Stimulated activated CD4-positive, alpha-beta T cell treated with anti-CD3 and anti-CD28 coated beads, Interleukin-4, amount 100 ng/mL, for 1 hour (primary cell): ENCODE measurements around the gene WWOX.

Experiments
- DNase-seq: peaks from one replicate; pipeline ENCODE4 v3.0.0-alpha.2; 2020

The WWOX gene

DNA sequence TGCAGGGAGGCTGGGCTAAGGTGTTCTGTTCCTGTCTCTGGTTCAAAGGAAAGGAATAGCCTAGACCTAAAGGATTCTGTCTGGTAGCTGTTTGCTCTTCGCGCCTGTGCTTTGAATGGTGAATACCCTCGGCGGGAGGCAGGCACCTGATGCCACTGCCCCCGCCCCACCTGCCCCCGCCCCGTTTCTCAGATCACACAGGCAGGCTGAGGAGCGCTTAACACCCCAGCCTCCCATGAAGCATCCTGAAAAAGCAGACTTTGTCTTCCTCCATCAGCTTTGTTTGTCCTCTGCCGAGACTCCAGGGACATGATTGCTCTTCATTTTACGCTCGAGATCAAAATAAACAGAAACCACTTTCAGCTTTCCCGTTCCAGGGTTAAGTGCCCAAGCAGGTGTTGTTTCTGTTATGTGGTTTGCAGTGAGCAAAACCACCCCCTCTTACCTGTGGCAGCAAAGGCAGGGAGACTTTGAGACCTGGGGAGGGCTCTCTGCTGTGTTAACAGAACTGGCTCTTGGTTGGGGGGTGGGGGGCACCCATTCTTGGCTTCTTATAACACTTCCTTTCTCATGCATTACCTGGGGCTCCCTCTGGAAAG lies 452.1 kb downstream of the WWOX start:
- DNase-seq = no peak

DNA sequence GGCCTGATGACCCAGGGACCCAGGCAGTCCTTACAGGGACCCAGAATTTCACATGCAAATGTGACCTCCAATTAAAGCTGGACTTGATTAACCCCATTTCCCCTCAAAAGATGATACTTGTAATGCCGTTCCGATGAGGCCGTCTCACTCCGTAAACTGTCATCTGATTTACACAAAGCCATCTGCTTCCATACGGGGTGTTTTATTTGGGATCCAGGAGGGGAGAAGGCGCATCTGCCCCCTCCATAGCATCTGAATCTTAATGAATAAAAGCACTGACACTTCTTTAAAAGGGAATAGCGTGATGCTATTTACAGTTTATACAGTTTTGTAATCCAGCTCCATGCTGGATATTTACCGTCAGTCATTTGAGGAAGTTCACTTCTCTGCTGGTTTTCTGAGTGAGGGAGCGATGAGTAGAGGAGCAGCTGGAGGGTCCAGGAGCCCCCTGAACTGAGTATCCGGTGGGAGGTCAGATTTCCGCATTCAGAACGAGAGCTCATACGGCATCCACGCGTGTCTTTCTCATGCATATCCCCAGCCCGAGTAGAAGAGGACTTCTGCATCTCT lies 452.7 kb downstream of the WWOX start:
- DNase-seq = no peak

DNA sequence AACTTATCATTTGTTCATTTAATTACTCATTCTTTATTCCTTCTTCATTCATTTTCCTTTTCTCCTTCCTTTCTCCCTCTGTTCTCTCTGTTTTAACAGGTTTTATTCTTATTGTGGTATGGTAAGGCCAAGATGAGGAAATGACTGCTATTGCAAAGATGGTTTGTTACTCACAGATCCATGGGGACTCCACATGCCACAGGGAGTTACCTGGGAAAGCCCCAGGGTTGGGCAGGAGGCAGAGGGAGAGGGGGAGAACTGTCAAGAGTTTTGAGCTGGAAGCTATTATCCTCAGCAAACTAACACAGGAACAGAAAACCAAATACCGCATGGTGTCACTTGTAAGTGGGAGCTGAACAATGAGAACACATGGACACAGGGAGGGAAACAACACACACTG lies 453.3 kb downstream of the WWOX start:
- DNase-seq = no peak

DNA sequence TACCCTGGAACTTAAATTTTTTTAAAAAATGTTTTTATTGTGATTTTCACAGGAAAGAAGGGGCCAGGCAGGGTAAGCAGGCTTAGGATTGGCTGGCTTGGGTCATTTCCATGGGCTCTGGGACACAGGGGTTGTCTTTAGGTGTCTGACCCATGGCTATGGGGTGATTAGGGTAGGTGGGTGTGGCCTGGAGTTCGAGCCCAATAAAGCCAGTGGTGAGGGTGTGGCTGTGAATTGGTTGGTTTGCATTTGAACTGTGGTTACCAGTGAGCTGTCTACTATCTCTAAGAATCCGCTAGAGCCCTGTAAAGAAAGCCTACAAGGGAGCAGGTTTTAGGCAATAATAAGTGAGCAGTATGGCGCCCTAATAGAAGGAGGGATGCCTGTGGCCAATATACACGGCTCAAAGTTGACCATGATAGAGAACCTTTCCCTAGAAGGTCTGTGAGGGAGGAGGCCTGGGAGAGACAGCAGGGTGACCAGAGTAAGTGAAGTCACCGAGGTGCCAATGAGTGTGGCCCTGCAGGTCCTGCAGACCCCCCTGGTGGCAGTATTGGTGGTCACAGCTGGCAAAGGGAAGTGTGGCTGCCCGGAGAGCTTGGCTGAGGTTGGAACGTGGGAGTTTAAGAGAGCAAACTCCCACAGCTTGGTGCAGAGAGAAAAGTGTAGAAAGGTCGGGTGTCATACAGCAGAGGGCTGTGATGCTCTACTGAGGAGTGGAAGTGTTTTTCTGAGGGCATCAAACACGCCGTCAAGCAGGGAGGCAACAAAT lies 454.0 kb downstream of the WWOX start:
- DNase-seq = no peak

DNA sequence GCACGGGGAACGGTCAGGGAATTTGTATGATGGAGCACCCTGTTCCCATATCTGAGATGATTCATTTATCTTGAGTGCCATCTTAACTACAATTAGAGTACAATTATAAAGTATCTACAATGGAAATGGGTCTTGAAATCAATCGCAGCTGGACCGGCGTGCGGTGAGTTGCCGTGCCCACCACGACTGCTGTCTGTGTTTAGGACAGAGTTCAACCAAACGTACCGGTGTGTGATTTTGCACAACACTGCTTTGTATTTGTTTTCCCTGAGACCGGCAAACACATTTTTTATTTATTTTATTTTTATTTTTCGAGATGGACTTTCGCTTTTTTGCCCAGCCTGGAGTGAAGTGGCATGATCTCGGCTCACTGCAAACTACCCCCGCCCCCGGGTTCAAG lies 457.0 kb downstream of the WWOX start:
- DNase-seq = no peak

DNA sequence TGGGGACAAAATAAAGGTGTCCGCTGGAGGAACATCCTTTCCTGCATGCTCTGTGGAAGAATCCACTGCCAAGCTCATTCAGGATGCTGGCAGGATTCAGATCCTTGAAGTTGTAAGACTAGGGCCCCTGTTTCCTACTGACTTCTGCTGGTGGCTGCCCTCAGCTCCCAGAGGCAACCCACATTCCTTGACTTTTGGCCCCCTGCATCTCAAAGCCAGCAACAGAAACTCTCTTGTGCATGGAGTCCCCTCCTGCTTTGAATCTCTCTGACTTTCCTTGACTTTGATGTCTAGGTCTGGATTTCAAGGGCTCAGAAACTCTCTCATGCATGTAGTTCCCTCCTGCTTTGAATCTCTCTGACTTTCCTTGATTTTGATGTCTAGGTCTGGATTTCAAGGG lies 461.5 kb downstream of the WWOX start:
- no peak for DNase-seq

DNA sequence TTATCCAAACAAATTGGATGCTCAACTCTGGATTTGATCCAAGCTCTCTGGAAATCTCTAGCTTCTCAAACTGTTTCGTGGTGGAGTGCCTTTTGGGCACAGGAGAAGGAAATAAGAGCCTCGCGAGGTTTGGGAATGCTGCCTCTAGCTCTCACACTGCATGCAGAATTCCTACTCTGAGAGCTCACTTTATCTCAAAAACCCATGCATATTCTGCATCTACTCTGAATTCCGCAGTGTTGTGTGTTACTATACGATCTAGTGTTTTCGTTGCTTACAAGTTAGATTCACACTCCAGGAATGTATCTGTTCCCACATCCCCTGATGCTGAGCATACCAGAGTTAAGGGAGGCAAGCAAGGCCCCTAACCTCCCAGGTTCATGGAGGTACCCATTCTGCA lies 462.7 kb downstream of the WWOX start:
- DNase-seq = no peak

DNA sequence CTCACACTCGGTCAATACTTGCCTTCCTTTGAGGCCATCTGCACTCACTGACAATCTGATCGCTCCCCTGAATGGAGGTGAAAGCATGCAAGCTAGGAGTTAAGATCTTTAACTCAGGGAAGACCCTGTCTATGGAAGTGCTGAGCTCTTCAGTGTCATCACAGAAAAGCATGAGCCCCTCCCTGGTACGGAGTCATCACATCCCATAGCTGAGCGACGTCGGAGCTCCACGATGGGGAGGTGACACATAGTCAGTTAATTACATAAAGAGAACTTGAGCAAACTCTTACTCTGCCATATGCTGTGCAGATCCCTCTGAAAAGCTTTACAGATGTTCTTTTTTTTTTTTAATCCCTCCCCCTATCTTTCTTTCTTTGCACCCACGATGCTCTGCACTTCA lies 463.2 kb downstream of the WWOX start:
- no peak for DNase-seq

DNA sequence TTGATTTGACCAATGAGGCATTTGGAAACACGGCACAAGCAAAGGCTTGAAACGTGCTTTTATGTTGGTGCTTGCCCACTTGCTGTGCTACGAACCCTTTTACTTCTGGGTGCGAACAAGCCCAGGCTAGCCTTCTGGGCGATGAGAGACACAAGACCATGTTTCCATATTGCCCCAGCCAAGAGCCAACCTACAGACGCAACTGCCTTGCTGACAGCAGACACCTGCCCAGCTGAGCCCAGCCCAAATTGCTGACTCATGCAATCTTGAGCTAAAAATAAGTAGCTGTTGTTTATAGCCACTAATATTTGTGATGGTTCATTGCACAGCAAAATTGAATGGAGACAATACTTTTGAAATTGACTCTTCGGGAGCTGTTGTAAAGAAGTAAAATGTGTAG lies 464.5 kb downstream of the WWOX start:
- DNase-seq = no peak

DNA sequence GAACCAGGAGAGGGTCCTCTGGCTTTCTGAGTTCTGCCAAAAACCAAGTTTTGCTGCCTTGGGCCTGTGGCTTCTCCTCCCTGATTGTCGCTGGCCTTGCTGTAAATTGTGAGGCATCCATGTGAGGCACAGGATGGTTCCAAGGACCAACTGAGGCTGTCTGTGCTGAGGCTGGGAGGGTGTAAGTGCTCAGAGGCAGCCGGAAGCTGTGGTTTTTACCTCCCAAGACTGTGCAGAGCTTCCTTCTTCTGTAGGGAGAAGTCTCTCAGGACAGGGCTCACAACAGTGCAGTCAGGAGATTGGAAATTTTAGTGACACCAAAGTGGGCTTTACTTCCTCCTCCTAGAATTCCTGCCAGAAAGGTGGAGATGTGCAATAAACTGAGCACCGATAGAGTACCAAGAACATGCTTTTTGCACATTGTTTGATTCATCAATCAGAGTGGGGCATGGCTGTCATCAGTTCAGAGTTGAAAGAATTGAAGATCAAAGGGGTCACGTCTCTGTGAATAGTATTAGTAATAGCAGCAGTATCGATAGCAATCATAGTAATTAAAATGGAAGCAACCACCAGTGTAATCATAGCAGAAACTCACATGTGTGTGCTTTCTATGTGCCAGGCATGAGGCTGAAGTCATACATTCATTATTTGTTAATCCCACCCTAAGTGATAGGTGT lies 467.1 kb downstream of the WWOX start:
- no peak for DNase-seq

DNA sequence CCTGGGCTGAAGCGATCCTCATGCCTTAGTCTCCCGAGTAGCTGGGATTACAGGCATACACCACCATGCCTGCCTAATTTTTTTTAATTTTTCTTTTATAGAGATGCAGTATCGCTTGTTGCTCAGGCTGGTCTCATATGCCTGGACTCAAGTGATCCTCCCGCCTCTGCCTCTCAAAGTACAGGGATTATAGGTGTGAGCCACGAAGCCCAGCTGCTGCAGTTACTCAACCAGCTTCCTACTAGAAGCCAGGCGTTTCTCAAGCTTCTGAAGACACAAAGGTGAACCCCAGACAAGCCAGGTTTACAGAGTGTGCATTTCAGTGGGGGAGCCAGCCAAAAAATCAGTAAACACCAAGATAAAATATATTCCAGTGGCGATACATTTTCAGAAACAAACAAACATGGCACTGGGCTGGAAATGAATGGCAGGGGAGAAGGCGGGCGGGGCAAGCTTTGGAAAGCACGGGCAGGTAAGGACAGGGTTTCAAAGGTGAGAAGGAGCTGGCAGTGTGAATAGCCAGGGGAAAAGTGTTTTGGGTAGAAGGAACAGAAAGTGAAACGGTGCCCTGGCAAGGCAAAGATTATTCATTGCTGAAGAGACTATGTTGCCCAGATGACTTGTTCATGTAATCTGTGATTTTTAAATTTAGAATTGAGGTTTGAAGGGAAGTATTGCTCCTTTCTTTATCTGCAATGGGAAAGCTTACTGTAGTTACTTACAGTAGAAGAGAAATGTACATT lies 471.1 kb downstream of the WWOX start:
- DNase-seq = no peak

DNA sequence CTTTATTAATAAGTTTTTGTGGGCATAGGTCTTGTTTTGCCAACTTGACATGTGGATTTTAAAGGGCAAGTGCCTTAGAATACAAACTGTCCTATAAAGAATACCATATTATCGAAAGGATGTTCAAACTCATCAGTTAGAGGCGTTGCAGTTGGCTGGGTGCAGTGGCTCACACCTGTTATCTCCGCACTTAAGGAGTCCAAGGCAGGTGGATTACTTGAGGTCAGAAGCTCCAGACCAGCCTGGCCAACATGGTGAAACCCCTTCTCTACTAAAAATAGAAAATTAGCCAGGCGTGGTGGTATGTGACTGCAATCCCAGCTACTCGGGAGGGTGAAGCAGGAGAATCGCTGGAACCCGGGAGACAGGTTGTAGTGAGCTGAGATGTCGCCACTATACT lies 472.0 kb downstream of the WWOX start:
- DNase-seq = no peak

DNA sequence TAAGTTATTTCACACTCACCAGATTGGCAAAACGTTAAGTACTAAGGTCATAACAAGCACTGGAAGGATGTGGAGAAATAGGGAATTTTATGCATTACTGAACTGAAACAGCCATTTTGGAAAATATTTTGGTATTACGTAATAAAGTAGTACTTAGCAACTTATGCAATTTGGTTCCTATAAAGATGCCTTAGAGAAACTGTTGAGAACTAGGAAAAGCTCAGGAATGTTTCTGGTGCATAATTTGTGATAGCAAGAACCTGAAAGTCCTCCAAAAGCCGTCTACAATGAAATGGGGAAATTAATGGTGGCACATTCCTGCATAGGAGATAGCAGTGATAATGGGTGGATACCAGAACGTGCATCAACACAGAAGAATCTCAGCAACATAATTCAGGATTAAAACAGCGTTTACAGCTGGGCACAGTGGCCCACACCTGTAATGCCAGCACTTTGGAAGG lies 472.5 kb downstream of the WWOX start:
- DNase-seq = no peak

DNA sequence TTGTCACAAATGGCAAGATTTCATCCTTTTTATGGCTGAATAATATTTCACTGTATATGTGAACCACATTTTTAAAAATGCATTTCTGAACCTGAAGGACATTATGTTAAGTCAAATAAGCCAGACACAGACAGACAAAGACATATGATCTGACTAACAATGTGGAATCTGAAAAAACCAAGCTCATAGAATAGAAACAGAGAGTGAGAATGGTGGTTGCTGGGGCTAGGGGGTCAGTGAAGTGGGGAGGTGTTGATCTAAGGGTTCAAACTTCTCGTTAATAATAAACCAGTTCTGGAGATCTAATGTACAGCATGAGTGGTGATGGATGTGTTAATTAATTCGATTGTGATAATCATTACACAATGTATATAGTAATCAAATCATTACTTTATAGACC lies 475.1 kb downstream of the WWOX start:
- DNase-seq = no peak

DNA sequence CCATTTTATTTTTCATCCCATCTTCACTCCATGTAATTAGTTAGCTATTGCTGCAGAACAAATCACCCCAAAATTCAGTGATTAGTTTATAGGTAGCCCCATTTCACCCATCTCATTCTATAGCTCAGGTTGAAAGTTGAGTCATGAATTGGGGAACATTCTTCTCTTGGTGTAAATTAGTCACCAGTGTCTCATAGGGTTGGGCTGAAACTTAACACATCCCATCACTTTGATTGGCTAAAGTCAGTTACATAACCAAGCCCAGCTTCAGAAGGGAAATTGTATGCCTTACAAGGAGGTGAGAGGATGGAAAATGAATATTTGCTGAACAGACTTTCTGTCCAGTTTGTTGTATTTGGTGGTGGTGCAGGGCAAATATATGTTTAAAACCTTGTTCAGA lies 477.5 kb downstream of the WWOX start:
- DNase-seq = no peak

DNA sequence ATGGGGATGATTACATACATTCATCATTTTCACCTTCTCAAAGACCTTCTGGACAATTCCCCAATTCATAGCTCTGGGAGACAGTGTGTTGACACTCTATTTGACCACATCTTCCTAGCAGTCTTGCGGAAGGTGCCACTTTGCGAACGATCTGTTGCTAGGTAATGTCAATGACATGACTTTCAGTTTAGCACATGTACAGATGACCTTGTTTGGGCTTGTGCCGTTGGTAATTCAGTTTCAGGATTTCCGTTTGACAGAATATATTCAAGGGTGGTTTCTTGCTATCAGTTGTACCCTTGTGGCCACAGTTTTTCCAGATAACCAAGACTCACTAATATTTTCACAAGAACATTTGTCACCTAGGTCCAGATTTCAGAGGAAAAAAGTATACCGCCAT lies 478.2 kb downstream of the WWOX start:
- DNase-seq = no peak

DNA sequence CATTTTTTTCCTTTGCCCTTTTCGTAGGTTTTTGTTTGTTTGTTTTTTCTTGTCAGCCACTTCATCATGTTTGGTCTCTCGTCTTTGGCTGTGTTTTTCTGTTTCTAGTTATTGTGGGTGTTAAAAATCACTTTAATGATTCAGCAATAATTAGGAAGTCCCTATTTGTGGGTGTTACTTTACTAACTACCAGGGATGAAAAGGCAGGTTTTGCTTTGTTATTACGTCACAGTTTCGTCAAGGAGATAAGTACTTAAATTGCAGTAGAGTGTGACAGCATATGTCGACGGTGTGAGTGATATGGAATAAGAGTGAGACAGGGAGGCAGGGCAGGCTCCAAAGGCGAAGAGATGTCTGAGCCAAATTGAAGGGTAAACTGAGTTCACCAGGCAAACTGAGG lies 479.6 kb downstream of the WWOX start:
- DNase-seq = no peak

DNA sequence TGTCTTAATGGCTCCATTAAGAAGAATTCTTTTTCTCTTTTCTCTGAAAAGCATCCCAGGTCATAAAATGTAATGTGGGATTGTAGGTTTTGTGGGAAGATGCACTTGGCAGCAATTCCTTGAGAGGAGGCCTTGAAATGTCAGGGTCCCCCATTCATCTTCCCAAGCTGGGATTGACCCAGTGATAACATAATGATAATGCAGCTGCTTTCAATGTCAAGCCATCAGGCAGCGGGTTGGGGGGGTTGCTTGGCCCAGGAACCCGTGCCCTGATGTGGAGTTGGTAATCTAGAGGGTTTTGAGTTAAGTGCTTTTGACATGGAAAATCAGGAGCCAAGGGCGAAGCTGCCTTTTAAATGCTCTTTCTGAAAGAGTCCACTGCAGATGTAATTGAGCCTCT lies 484.0 kb downstream of the WWOX start:
- DNase-seq = no peak

DNA sequence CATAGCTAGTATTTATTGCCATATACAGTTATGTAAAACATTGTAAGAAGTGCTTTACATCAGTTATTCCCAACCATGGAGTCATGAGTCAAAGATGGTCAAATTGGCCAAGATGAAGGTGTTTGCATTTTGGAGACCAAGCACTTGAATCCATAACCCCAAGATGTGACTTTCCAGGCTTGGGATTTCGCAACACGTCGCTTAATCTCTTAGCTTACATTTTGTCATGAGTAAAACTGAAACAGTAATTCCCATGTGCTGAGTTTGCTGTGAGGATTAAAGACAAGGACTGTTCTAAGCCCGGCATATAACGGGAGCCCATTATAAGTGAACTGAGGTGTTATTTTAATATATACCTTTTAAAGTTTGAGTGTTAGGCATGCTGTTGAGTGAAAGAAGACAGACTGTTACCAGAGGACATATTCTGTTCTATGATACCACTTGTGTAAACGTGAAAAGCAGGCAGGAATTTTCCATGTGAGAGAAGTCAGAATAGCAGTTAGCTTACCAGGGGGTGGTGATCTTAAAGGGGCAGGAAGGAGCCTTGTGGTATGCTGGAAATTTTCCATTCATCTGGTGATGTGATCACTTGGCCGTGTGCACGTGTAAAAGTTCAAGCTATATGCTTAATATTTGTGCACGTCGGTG lies 484.9 kb downstream of the WWOX start:
- DNase-seq = no peak

DNA sequence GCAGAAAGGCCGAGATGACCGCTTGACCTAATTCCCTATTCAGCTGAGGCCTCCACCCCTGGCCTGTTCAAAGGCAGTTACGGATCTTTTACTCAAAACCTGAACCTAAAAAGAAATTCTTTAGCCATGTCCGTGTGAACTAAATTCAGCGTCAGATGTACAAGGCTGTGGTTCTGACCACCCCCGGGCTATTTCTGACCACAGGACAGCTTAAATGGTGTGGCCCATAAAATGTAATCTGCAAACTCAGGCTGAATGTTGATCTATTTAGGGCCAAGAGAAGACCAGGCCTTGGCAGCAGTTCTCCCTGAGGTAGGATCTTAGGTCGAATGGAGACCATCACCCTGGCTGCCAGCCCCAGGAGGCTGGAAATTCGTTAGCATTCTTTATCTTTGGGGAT lies 485.5 kb downstream of the WWOX start:
- no peak for DNase-seq

DNA sequence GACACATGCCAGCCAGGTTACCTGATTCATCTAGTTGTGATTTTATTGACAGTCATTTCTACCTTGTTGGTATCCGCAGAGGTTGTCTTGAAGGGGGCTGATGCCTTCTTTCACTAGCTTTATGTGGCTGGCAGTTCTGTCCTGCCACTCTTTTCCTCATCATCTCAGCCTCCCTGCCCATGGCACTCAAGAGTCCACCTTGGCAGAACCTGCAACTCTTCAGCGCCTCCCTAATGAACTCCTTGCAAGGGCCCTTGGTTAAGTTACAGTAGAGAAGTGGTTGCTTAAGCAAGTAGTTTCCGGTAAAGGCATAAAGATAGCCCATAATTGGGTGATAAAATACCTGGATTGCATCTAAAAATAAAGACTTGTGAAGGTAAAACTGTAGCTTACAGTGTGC lies 489.9 kb downstream of the WWOX start:
- no peak for DNase-seq

DNA sequence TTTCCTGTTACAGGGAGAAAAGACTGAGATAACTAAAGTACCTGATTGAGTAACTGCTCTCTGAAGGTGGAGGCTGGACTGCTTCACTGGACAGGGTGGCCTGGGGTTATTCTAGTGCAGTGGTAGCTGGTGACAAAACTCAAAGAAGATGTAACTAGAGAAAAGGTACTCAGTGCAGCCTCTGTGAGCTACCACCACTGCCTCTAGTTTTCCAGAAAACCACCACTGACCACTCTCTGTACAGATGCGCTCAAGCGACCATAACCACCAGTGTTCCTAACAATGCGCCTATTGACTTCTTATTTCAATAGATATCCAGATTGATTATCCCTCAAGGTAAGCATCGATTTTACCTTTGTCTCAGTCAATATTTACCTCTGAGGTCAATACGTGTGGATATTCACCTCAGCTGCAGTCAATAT lies 492.2 kb downstream of the WWOX start:
- DNase-seq = no peak

DNA sequence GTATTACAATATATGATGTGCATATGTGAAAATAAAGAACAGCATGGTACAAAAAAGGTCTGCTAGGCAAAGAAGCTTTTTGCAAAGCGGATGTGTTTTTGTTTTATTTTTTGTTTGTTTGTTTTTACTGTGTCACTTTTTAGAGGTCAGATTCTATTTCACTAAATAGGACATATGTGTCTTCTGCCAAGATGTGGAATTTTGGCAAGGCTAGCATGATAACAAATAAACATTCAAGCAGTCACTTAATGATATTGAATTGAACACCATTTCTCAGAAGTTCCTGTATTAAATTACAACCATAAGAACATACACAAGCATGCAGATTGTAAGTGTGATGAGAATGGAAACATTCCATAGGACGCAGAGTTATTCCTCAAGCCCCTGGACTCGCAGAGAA lies 492.7 kb downstream of the WWOX start:
- no peak for DNase-seq
